WTC11 (cell line): ENCODE data around the gene LMF1. TPM values are rescaled to one million over a fixed set of nuclear protein-coding genes. Genes with fewer than 3 reads are reported as not detected.

ENCODE experiments used
- ATAC-seq: fragments of 200-7000 bp; cut with Tn5 transposase; 2 replicates; pipeline ENCODE4 v1.10.0; 2021; ENCODE audit warnings: mild to moderate bottlenecking, moderate library complexity
- CTCF ChIA-PET: fragments of 300-600 bp; sonication (Branson Sonifier 250); formaldehyde crosslinking; loops from one replicate; lab custom pipeline; 2021; ENCODE audit warnings: antibody characterized with exemption; lab: Charles Lee
- POLR2A ChIA-PET: fragments of 350-600 bp; sonication (Branson Sonifier 250); formaldehyde crosslinking; loops from one replicate; lab custom pipeline; 2021; ENCODE audit warnings: antibody characterized with exemption; lab: Charles Lee
- DNase-seq: peaks from one replicate; pipeline ENCODE4 v3.0.0; 2021; ENCODE audit warnings: low spot score
- H3K27ac Mint-ChIP-seq: 2 replicates; pipeline ENCODE4 v1.8.0; 2021; ENCODE audit warnings: mixed read lengths
- H3K27me3 Mint-ChIP-seq: 2 replicates; pipeline ENCODE4 v1.8.0; 2021; ENCODE audit warnings: low read depth, mild to moderate bottlenecking, moderate library complexity, mixed read lengths
- H3K36me3 Mint-ChIP-seq: 2 replicates; pipeline ENCODE4 v1.8.0; 2021; ENCODE audit warnings: mixed read lengths
- H3K4me1 Mint-ChIP-seq: 2 replicates; pipeline ENCODE4 v1.8.0; 2022; ENCODE audit warnings: mixed read lengths
- H3K4me3 Mint-ChIP-seq: 2 replicates; pipeline ENCODE4 v1.8.0; 2021; ENCODE audit warnings: mild to moderate bottlenecking, moderate library complexity, mixed read lengths
- H3K9me3 Mint-ChIP-seq: 2 replicates; pipeline ENCODE4 v1.8.0; 2021; ENCODE audit warnings: mixed read lengths
- ESRRA ChIP-seq: sonication (generic); formaldehyde crosslinking; IDR thresholded peaks from 2 replicates; pipeline ENCODE4 v1.8.1; 2022; ENCODE audit warnings: mild to moderate bottlenecking, missing genetic modification reagents, borderline replicate concordance
- GRHL2 ChIP-seq: fragments of 250-450 bp; sonication (Bioruptor Pico); IDR thresholded peaks from 2 replicates; pipeline ENCODE4 v1.8.0; 2022; ENCODE audit warnings: mild to moderate bottlenecking, moderate library complexity; ENCODE audit not compliant: insufficient replicate concordance, severe bottlenecking
- HMGA2 ChIP-seq: fragments of 250-450 bp; sonication (Bioruptor Pico); IDR thresholded peaks from 2 replicates; pipeline ENCODE4 v1.4.0; 2021; ENCODE audit warnings: mild to moderate bottlenecking, moderate library complexity
- IRF2 ChIP-seq: sonication (generic); formaldehyde crosslinking; IDR thresholded peaks from 2 replicates; pipeline ENCODE4 v1.8.0; 2022; ENCODE audit warnings: low read depth, missing genetic modification reagents, borderline replicate concordance
- JUN ChIP-seq: sonication (generic); formaldehyde crosslinking; IDR thresholded peaks from 2 replicates; pipeline ENCODE4 v1.8.0; 2023; ENCODE audit warnings: mild to moderate bottlenecking, missing genetic modification reagents
- MXD4 ChIP-seq: fragments of 250-450 bp; sonication (Bioruptor Pico); IDR thresholded peaks from 2 replicates; pipeline ENCODE4 v1.8.0; 2021; ENCODE audit warnings: mild to moderate bottlenecking, moderate library complexity, borderline replicate concordance
- NFE2L1 ChIP-seq: sonication (generic); formaldehyde crosslinking; IDR thresholded peaks from 2 replicates; pipeline ENCODE4 v1.8.1; 2023; ENCODE audit warnings: missing genetic modification reagents
- SMAD4 ChIP-seq: sonication (generic); formaldehyde crosslinking; IDR thresholded peaks from 2 replicates; pipeline ENCODE4 v1.8.0; 2022; ENCODE audit warnings: mild to moderate bottlenecking, missing genetic modification reagents
- TEAD1 ChIP-seq: sonication (generic); formaldehyde crosslinking; IDR thresholded peaks from 2 replicates; pipeline ENCODE4 v1.8.0; 2022; ENCODE audit warnings: mild to moderate bottlenecking, missing genetic modification reagents
- TP53 ChIP-seq: sonication (generic); formaldehyde crosslinking; IDR thresholded peaks from 2 replicates; pipeline ENCODE4 v1.8.1; 2023; ENCODE audit warnings: mild to moderate bottlenecking, missing genetic modification reagents
- ZBTB21 ChIP-seq: sonication (generic); formaldehyde crosslinking; IDR thresholded peaks from 2 replicates; pipeline ENCODE4 v1.8.1; 2023; ENCODE audit warnings: mild to moderate bottlenecking, missing genetic modification reagents, borderline replicate concordance
- ZNF138 ChIP-seq: sonication (generic); formaldehyde crosslinking; conservative IDR thresholded peaks from 2 replicates; pipeline ENCODE4 v1.8.1; 2022; ENCODE audit warnings: mild to moderate bottlenecking, moderate library complexity, missing genetic modification reagents
- ZNF263 ChIP-seq: sonication (generic); formaldehyde crosslinking; IDR thresholded peaks from 2 replicates; pipeline ENCODE4 v1.8.1; 2022; ENCODE audit warnings: low read depth, mild to moderate bottlenecking, moderate library complexity, missing genetic modification reagents
- total RNA-seq: library from RNA; stranded (reverse); gene quantifications from 3 replicates; pipeline ENCODE4 v1.2.3, GENCODE V29; 2021
- TF ChIP-seq, protein P1 (sequence below): sonication (generic); formaldehyde crosslinking; IDR thresholded peaks from 2 replicates; pipeline ENCODE4 v1.8.0; 2022; ENCODE audit warnings: mild to moderate bottlenecking, missing genetic modification reagents
- TF ChIP-seq, protein P2 (sequence below): sonication (generic); formaldehyde crosslinking; IDR thresholded peaks from 2 replicates; pipeline ENCODE4 v1.8.1; 2023; ENCODE audit warnings: mild to moderate bottlenecking, moderate library complexity, missing genetic modification reagents
- TF ChIP-seq, protein P3 (sequence below): sonication (generic); formaldehyde crosslinking; IDR thresholded peaks from 2 replicates; pipeline ENCODE4 v1.8.1; 2022; ENCODE audit warnings: low read depth, mild to moderate bottlenecking, moderate library complexity, missing genetic modification reagents, borderline replicate concordance
- TF ChIP-seq, protein P4 (sequence below): sonication (generic); formaldehyde crosslinking; IDR thresholded peaks from 2 replicates; pipeline ENCODE4 v1.8.1; 2023; ENCODE audit warnings: mild to moderate bottlenecking, missing genetic modification reagents
- TF ChIP-seq, protein P5 (sequence below): fragments of 250-450 bp; sonication (Bioruptor Pico); IDR thresholded peaks from 2 replicates; pipeline ENCODE4 v1.9.0; 2021; ENCODE audit warnings: mild to moderate bottlenecking, borderline replicate concordance
- TF ChIP-seq, protein P6 (sequence below): sonication (generic); formaldehyde crosslinking; IDR thresholded peaks from 2 replicates; pipeline ENCODE4 v1.8.1; 2023; ENCODE audit warnings: mild to moderate bottlenecking, missing genetic modification reagents, borderline replicate concordance

The LMF1 gene
- total RNA-seq, 1 experiment from 2014 or later = 10.5 TPM

DNA sequence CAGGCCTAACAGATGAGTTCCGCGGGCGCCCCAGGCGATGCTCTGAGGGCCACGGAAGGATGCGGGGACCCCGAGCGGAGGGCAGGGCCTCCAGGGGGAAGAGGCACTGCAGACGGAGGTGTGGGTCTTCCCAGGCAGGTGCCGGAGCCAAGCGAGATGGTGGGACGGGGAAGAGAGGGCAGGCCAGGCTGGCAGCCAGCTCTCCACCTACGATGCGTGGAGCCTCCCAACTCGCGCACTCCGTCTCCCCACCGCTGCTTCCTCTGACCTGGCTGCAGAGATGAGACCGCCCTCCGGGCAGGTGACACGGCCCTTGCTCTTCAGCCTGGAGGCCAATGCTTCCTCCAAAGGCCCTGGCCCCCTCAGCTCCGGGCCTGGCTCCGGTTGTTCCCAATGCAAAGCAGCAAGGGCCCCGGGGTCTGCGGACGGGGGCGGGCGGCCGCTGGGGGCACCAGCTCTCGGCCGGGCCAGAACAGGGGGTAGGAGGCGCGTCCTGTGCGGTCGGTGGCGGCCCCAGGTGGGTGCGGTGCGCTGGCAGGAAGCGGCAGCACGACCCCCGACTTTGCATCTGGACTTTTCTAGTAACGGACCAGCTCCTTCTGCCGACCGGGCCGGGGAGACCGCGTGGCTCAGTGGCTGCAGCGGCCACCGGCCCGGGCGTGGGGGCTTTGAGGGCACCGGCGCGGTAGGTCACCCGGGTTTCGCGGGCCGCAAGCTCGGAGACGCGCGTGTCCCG, 9.2 kb upstream of the LMF1 start:
- Mint-ChIP-seq H3K4me1 (peaks cover 5% of the 10 kb centered on the region), H3K9me3 (peaks cover 6% of the 10 kb centered on the region), H3K27ac (no peak overlapping the region), H3K4me3 (peak overlapping the region; percentile 37)
- ATAC-seq = peak; percentile 15
- CTCF ChIA-PET = interaction anchor here (0.8 to 4.9 kb wide), 8 partner anchors 9 to 123 kb away, joined by 3 to 27 read pairs (median 4); partner anchors contain the start of gene LMF1
- TF ChIP-seq, protein P1, sequence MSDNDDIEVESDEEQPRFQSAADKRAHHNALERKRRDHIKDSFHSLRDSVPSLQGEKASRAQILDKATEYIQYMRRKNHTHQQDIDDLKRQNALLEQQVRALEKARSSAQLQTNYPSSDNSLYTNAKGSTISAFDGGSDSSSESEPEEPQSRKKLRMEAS = peak; percentile 18; the same call in 1 of the 2 replicates
- TF ChIP-seq, protein P2, sequence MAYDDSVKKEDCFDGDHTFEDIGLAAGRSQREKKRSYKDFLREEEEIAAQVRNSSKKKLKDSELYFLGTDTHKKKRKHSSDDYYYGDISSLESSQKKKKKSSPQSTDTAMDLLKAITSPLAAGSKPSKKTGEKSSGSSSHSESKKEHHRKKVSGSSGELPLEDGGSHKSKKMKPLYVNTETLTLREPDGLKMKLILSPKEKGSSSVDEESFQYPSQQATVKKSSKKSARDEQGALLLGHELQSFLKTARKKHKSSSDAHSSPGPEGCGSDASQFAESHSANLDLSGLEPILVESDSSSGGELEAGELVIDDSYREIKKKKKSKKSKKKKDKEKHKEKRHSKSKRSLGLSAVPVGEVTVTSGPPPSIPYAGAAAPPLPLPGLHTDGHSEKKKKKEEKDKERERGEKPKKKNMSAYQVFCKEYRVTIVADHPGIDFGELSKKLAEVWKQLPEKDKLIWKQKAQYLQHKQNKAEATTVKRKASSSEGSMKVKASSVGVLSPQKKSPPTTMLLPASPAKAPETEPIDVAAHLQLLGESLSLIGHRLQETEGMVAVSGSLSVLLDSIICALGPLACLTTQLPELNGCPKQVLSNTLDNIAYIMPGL = peak; percentile 5; the same call in 1 of the 2 replicates
- TF ChIP-seq ZBTB21 (CRISPR knock-in tag) = no peak
- TF ChIP-seq, protein P3, sequence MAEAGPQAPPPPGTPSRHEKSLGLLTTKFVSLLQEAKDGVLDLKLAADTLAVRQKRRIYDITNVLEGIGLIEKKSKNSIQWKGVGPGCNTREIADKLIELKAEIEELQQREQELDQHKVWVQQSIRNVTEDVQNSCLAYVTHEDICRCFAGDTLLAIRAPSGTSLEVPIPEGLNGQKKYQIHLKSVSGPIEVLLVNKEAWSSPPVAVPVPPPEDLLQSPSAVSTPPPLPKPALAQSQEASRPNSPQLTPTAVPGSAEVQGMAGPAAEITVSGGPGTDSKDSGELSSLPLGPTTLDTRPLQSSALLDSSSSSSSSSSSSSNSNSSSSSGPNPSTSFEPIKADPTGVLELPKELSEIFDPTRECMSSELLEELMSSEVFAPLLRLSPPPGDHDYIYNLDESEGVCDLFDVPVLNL (CRISPR knock-in tag) = no peak
- TF ChIP-seq, all 79 proteins: peak for 2
- POLR2A ChIA-PET = interaction anchor here (2.6 to 2.8 kb wide), 2 partner anchors 8 to 11 kb away, joined by 7 to 9 read pairs; no protein-coding TSS in a partner anchor
- peaks cover 31% of the 10 kb centered on the region for H3K27me3 Mint-ChIP-seq
- no peaks in the 10 kb centered on the region for H3K36me3 Mint-ChIP-seq
- peak; percentile 54 for DNase-seq

DNA sequence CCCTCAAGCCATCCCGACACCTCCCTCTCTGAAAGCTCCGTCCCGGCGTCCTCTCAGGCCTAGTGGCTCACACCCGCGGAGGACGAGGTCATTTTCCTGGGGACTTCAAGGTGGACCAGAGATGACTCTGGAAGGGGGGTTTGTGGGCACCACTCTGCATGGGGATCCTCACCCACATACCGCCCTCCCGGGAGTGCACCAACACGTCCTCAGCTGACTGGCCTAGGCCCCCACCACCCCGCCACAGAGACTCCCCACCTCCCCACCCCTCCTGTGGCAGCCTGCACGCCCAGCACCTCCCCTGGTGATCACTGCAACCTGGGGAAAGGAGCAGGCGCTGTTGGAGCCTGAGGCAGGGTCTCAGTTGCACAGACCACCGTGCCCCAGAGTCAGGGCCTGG, 8.4 kb upstream of the LMF1 start:
- Mint-ChIP-seq H3K36me3 (no peaks in the 10 kb centered on the region), H3K27me3 (peaks cover 31% of the 10 kb centered on the region), H3K4me1 (peaks cover 5% of the 10 kb centered on the region), H3K4me3 (0 out of 2 replicates have a peak overlapping the region, but pooled peaks have one; percentile 37), H3K9me3 (peaks cover 6% of the 10 kb centered on the region), H3K27ac (no peak overlapping the region)
- DNase-seq (no peak), ATAC-seq (no peak)
- CTCF ChIA-PET = interaction anchor here (4.9 kb wide), 1 partner anchor 79 kb away, joined by 27 read pairs; no protein-coding TSS in a partner anchor
- POLR2A ChIA-PET = no interaction called here
- no peak for TF ChIP-seq ZNF263
- TF ChIP-seq ZNF138 (CRISPR knock-in tag) = no peak
- TF ChIP-seq TP53 (CRISPR knock-in tag) = no peak
- TF ChIP-seq, protein P4, sequence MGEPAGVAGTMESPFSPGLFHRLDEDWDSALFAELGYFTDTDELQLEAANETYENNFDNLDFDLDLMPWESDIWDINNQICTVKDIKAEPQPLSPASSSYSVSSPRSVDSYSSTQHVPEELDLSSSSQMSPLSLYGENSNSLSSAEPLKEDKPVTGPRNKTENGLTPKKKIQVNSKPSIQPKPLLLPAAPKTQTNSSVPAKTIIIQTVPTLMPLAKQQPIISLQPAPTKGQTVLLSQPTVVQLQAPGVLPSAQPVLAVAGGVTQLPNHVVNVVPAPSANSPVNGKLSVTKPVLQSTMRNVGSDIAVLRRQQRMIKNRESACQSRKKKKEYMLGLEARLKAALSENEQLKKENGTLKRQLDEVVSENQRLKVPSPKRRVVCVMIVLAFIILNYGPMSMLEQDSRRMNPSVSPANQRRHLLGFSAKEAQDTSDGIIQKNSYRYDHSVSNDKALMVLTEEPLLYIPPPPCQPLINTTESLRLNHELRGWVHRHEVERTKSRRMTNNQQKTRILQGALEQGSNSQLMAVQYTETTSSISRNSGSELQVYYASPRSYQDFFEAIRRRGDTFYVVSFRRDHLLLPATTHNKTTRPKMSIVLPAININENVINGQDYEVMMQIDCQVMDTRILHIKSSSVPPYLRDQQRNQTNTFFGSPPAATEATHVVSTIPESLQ (CRISPR knock-in tag) = no peak
- TF ChIP-seq, protein P5, sequence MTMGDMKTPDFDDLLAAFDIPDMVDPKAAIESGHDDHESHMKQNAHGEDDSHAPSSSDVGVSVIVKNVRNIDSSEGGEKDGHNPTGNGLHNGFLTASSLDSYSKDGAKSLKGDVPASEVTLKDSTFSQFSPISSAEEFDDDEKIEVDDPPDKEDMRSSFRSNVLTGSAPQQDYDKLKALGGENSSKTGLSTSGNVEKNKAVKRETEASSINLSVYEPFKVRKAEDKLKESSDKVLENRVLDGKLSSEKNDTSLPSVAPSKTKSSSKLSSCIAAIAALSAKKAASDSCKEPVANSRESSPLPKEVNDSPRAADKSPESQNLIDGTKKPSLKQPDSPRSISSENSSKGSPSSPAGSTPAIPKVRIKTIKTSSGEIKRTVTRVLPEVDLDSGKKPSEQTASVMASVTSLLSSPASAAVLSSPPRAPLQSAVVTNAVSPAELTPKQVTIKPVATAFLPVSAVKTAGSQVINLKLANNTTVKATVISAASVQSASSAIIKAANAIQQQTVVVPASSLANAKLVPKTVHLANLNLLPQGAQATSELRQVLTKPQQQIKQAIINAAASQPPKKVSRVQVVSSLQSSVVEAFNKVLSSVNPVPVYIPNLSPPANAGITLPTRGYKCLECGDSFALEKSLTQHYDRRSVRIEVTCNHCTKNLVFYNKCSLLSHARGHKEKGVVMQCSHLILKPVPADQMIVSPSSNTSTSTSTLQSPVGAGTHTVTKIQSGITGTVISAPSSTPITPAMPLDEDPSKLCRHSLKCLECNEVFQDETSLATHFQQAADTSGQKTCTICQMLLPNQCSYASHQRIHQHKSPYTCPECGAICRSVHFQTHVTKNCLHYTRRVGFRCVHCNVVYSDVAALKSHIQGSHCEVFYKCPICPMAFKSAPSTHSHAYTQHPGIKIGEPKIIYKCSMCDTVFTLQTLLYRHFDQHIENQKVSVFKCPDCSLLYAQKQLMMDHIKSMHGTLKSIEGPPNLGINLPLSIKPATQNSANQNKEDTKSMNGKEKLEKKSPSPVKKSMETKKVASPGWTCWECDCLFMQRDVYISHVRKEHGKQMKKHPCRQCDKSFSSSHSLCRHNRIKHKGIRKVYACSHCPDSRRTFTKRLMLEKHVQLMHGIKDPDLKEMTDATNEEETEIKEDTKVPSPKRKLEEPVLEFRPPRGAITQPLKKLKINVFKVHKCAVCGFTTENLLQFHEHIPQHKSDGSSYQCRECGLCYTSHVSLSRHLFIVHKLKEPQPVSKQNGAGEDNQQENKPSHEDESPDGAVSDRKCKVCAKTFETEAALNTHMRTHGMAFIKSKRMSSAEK (CRISPR knock-in tag) = no peak
- TF ChIP-seq HMGA2 (CRISPR knock-in tag) = no peak
- TF ChIP-seq MXD4 (CRISPR knock-in tag) = no peak
- no peak for TF ChIP-seq GRHL2 (CRISPR knock-in tag)
- no peak for TF ChIP-seq TEAD1 (CRISPR knock-in tag)
- no peak for TF ChIP-seq ESRRA (CRISPR knock-in tag)
- no peak for TF ChIP-seq IRF2 (CRISPR knock-in tag)
- no peak for TF ChIP-seq SMAD4 (CRISPR knock-in tag)
- no peak for TF ChIP-seq NFE2L1 (CRISPR knock-in tag)
- TF ChIP-seq JUN = no peak
- TF ChIP-seq, protein P6, sequence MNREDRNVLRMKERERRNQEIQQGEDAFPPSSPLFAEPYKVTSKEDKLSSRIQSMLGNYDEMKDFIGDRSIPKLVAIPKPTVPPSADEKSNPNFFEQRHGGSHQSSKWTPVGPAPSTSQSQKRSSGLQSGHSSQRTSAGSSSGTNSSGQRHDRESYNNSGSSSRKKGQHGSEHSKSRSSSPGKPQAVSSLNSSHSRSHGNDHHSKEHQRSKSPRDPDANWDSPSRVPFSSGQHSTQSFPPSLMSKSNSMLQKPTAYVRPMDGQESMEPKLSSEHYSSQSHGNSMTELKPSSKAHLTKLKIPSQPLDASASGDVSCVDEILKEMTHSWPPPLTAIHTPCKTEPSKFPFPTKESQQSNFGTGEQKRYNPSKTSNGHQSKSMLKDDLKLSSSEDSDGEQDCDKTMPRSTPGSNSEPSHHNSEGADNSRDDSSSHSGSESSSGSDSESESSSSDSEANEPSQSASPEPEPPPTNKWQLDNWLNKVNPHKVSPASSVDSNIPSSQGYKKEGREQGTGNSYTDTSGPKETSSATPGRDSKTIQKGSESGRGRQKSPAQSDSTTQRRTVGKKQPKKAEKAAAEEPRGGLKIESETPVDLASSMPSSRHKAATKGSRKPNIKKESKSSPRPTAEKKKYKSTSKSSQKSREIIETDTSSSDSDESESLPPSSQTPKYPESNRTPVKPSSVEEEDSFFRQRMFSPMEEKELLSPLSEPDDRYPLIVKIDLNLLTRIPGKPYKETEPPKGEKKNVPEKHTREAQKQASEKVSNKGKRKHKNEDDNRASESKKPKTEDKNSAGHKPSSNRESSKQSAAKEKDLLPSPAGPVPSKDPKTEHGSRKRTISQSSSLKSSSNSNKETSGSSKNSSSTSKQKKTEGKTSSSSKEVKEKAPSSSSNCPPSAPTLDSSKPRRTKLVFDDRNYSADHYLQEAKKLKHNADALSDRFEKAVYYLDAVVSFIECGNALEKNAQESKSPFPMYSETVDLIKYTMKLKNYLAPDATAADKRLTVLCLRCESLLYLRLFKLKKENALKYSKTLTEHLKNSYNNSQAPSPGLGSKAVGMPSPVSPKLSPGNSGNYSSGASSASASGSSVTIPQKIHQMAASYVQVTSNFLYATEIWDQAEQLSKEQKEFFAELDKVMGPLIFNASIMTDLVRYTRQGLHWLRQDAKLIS (CRISPR knock-in tag) = no peak
